SK-N-SH (cell line): Measurements from ENCODE around the gene DNAJB6. TPM values are rescaled to one million over a fixed set of nuclear protein-coding genes. Genes with fewer than 3 reads are reported as not detected.

Experiments
- CTCF ChIA-PET: fragments of 300-600, 350-600 bp; formaldehyde crosslinking; extraction: SDS; loops from one replicate; lab custom pipeline; 2021; lab: Yijun Ruan, JAX
- POLR2A ChIA-PET: fragments of 350-600 bp; sonication (Branson Sonifier 250); formaldehyde crosslinking; extraction: SDS; loops from one replicate; lab custom pipeline; 2020; ENCODE audit warnings: antibody characterized with exemption, inconsistent platforms; lab: Yijun Ruan, JAX
- DNase-seq: peaks from one replicate; pipeline ENCODE4 v3.0.0; 2012
- H2AFZ ChIP-seq: fragments of 200-600 bp; sonication (generic); 2 replicates; pipeline ENCODE4 v1.8.1; 2016; ENCODE audit warnings: antibody characterized with exemption, mild to moderate bottlenecking, low read depth
- H3F3A ChIP-seq: fragments of 200-600 bp; sonication (generic); replicated peaks from 2 replicates; pipeline ENCODE3; 2016; ENCODE audit warnings: antibody characterized with exemption, mild to moderate bottlenecking; ENCODE audit not compliant: insufficient read depth
- H3K27ac ChIP-seq, 2 experiments: fragments of 200-500 bp in 1 of 2; fragments of 200-600 bp in 1 of 2; sonication (Bioruptor generic) in 1 of 2; sonication (generic), shearing (Covaris generic) in 1 of 2; 2 replicates each; pipeline versions ENCODE4 v1.5.1 to v1.6.1; 2014 to 2016; ENCODE audit warnings: low read depth in 2 of 2, inconsistent platforms in 1 of 2, low read length in 1 of 2, mild to moderate bottlenecking in 1 of 2, mixed read lengths in 1 of 2
- H3K27me3 ChIP-seq: fragments of 200-600 bp; sonication (generic), shearing (Covaris generic); 2 replicates; pipeline ENCODE4 v1.6.1; 2016; ENCODE audit warnings: mixed run types; ENCODE audit not compliant: insufficient read depth
- H3K36me3 ChIP-seq, 2 experiments: fragments of 200-500 bp in 1 of 2; fragments of 200-600 bp in 1 of 2; sonication (Bioruptor generic) in 1 of 2; sonication (generic) in 1 of 2; replicated peaks in 1 of 2; 2 replicates each; pipeline versions ENCODE3 to v1.5.1; 2014 to 2016; ENCODE audit warnings: low read length in 1 of 2, mild to moderate bottlenecking in 1 of 2; ENCODE audit not compliant: insufficient read depth in 2 of 2, control insufficient read depth in 1 of 2
- H3K4me1 ChIP-seq, 2 experiments: fragments of 200-500 bp in 1 of 2; fragments of 200-600 bp in 1 of 2; sonication (Bioruptor generic) in 1 of 2; sonication (generic), shearing (Covaris generic) in 1 of 2; 2 replicates each; pipeline versions ENCODE4 v1.5.1 to v1.6.1; 2014 to 2016; ENCODE audit warnings: low read depth in 1 of 2, low read length in 1 of 2, mixed run types in 1 of 2; ENCODE audit not compliant: insufficient read depth in 2 of 2, control insufficient read depth in 1 of 2
- H3K4me2 ChIP-seq: fragments of 200-600 bp; sonication (generic), shearing (Covaris generic); 2 replicates; pipeline ENCODE4 v1.6.1; 2017; ENCODE audit warnings: mixed run types
- H3K4me3 ChIP-seq, 2 experiments: fragments of 200-500 bp in 1 of 2; fragments of 200-600 bp in 1 of 2; sonication (Bioruptor generic) in 1 of 2; sonication (generic), shearing (Covaris generic) in 1 of 2; 2 replicates each; pipeline versions ENCODE4 v1.5.1 to v1.8.1; 2014 to 2016; ENCODE audit warnings: low read depth in 2 of 2, inconsistent platforms in 1 of 2, low read length in 1 of 2, mild to moderate bottlenecking in 1 of 2, mixed read lengths in 1 of 2, moderate library complexity in 1 of 2
- H3K79me2 ChIP-seq: fragments of 200-600 bp; sonication (generic); 2 replicates; pipeline ENCODE4 v1.8.1; 2017; ENCODE audit warnings: mild to moderate bottlenecking; ENCODE audit not compliant: insufficient read depth
- H3K9ac ChIP-seq: fragments of 200-600 bp; sonication (generic); 2 replicates; pipeline ENCODE4 v1.6.1; 2017; ENCODE audit warnings: mixed run types
- H3K9me2 ChIP-seq: fragments of 200-600 bp; sonication (generic); 2 replicates; pipeline ENCODE4 v1.6.1; 2017; ENCODE audit warnings: mixed run types
- H3K9me3 ChIP-seq: fragments of 200-600 bp; sonication (generic); 2 replicates; pipeline ENCODE4 v1.6.1; 2017; ENCODE audit warnings: mixed run types, mild to moderate bottlenecking, moderate library complexity
- H4K20me1 ChIP-seq: fragments of 200-600 bp; sonication (generic); 2 replicates; pipeline ENCODE4 v1.6.1; 2017; ENCODE audit warnings: mild to moderate bottlenecking, mixed run types; ENCODE audit not compliant: insufficient read depth
- RFX5 ChIP-seq: IDR thresholded peaks from 2 replicates; pipeline ENCODE4 v1.6.1; 2012; ENCODE audit warnings: mild to moderate bottlenecking, improper control_type of control experiment, low read length
- RXRA ChIP-seq: IDR thresholded peaks from 2 replicates; pipeline ENCODE4 v1.4.0; 2012; ENCODE audit warnings: low read depth, mild to moderate bottlenecking, borderline replicate concordance
- TAF1 ChIP-seq: IDR thresholded peaks from 2 replicates; pipeline ENCODE4 v1.6.1; 2012; ENCODE audit warnings: low read depth, mild to moderate bottlenecking, low read length, moderate library complexity, borderline replicate concordance
- WGBS: methylation state at CpG from one replicate; pipeline ENCODE4 v1.1.6; 2017; ENCODE audit warnings: low lambda C conversion rate; 5-methylcytosine and 5-hydroxymethylcytosine counted together
- polyA plus RNA-seq, 3 experiments: library from polyadenylated mRNA; depleted of rRNA; stranded (reverse); fragments of >200 nt; gene quantifications; 2 replicates each; pipeline ENCODE4 v1.2.3, GENCODE V29; 2012
- TF ChIP-seq, protein P1 (sequence below): IDR thresholded peaks from 2 replicates; pipeline ENCODE4 v1.6.1; 2012; ENCODE audit warnings: mild to moderate bottlenecking, low read depth, low read length, moderate library complexity
- TF ChIP-seq, protein P2 (sequence below): fragments of 150-350 bp; IDR thresholded peaks from 2 replicates; pipeline ENCODE4 v1.6.1; 2016; ENCODE audit warnings: mild to moderate bottlenecking, low read depth, low read length
- TF ChIP-seq, protein P3 (sequence below): fragments of 200-600 bp; sonication (generic); IDR thresholded peaks from 2 replicates; pipeline ENCODE4 v1.6.1; 2017; ENCODE audit warnings: antibody characterized with exemption, mild to moderate bottlenecking, moderate library complexity

The DNAJB6 gene
- polyA plus RNA-seq, 1 of the 3 experiments (the other 2 are of a cell fraction), result 176 TPM

DNA sequence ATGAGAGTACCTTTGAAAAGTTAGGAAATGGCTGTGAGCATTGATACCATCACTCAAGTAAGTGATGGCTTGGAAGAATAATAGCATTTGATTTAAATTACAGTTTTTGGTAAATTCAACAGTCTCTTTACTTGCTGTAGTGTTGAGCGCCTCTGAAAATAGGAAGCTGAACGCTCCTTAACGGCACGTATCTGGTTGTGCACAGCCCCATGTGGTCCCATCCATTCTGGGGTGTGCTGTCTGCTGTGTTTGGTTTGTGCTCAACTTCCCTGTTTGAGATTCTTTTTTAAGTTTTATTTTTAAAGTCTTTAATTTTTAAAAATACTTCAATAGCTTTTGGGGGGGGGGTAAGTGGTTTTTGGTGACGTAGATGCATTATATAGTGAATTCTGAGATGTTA lies 51.5 kb downstream of the DNAJB6 start:
- H3K79me2 ChIP-seq, result peaks cover 86% of the 10 kb centered on the region
- no peaks in the 10 kb centered on the region for H3K27me3 ChIP-seq
- H3F3A ChIP-seq, result peaks cover 17% of the 10 kb centered on the region
- H3K9me2 ChIP-seq, result no peaks in the 10 kb centered on the region
- TF ChIP-seq RXRA (no peak), RFX5 (no peak)
- 96% methylated on average over 5 of the region's 5 CpGs for WGBS
- H2AFZ ChIP-seq, result no peak overlapping the region
- H3K4me1 ChIP-seq, result peaks cover 5% of the 10 kb centered on the region in 2 experiments; a peak in 3 of 4 replicates
- no peaks in the 10 kb centered on the region for H3K9me3 ChIP-seq
- no peak overlapping the region for H3K27ac ChIP-seq
- CTCF ChIA-PET, result interaction anchor here (0.8 to 4.8 kb wide), 17 partner anchors 9 to 419 kb away, joined by 3 to 90 read pairs (median 7); no protein-coding TSS in a partner anchor
- H3K9ac ChIP-seq, result no peak overlapping the region
- no peak overlapping the region for H3K4me2 ChIP-seq
- POLR2A ChIA-PET, result no interaction called here
- H4K20me1 ChIP-seq, result peaks cover 37% of the 10 kb centered on the region
- peaks cover 74 to 78% of the 10 kb centered on the region in 2 experiments for H3K36me3 ChIP-seq
- no peak for DNase-seq
- H3K4me3 ChIP-seq, result no peak overlapping the region

DNA sequence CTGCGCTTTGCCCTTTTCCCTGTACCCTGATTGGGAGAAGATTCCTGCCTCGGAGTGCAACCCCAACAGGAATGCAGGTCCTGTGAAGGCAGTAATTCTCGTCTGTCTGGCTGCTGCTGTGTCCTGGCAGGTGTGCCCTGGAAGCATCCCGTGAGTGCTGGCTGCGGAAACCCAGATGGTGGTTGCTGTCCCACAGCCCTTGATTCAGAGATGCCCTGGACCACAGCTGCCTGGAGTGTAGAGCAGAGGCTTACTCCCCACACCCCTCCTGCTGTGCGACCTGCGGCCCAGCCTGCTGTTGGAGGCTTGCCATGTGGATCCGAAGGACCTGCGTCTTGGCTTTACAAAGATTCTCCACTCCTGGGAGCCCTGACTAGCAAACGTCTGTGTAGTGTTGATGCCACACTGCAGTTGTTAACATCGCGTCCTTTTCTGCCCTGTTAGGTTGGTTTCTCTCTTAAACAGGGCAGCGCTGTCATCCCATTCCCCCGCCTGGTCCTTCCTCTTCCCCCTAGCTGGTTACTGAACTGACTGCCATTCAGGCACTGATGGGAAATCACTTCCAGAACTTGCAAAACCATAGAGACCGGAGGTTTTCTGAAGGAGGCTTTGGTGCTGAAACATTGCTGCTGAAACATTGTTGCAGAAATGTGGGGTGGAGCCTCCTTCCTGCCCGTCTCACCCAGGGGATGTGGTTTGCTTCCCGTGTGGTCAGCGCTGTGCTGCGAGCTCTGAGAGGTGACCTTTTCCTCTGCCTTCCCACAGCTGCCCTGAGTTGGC lies 53.3 kb downstream of the DNAJB6 start:
- TF ChIP-seq, protein P1, sequence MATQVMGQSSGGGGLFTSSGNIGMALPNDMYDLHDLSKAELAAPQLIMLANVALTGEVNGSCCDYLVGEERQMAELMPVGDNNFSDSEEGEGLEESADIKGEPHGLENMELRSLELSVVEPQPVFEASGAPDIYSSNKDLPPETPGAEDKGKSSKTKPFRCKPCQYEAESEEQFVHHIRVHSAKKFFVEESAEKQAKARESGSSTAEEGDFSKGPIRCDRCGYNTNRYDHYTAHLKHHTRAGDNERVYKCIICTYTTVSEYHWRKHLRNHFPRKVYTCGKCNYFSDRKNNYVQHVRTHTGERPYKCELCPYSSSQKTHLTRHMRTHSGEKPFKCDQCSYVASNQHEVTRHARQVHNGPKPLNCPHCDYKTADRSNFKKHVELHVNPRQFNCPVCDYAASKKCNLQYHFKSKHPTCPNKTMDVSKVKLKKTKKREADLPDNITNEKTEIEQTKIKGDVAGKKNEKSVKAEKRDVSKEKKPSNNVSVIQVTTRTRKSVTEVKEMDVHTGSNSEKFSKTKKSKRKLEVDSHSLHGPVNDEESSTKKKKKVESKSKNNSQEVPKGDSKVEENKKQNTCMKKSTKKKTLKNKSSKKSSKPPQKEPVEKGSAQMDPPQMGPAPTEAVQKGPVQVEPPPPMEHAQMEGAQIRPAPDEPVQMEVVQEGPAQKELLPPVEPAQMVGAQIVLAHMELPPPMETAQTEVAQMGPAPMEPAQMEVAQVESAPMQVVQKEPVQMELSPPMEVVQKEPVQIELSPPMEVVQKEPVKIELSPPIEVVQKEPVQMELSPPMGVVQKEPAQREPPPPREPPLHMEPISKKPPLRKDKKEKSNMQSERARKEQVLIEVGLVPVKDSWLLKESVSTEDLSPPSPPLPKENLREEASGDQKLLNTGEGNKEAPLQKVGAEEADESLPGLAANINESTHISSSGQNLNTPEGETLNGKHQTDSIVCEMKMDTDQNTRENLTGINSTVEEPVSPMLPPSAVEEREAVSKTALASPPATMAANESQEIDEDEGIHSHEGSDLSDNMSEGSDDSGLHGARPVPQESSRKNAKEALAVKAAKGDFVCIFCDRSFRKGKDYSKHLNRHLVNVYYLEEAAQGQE, result no peak
- no peak for TF ChIP-seq TAF1
- TF ChIP-seq, protein P2, sequence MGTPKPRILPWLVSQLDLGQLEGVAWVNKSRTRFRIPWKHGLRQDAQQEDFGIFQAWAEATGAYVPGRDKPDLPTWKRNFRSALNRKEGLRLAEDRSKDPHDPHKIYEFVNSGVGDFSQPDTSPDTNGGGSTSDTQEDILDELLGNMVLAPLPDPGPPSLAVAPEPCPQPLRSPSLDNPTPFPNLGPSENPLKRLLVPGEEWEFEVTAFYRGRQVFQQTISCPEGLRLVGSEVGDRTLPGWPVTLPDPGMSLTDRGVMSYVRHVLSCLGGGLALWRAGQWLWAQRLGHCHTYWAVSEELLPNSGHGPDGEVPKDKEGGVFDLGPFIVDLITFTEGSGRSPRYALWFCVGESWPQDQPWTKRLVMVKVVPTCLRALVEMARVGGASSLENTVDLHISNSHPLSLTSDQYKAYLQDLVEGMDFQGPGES, result no peak
- TF ChIP-seq, protein P3, sequence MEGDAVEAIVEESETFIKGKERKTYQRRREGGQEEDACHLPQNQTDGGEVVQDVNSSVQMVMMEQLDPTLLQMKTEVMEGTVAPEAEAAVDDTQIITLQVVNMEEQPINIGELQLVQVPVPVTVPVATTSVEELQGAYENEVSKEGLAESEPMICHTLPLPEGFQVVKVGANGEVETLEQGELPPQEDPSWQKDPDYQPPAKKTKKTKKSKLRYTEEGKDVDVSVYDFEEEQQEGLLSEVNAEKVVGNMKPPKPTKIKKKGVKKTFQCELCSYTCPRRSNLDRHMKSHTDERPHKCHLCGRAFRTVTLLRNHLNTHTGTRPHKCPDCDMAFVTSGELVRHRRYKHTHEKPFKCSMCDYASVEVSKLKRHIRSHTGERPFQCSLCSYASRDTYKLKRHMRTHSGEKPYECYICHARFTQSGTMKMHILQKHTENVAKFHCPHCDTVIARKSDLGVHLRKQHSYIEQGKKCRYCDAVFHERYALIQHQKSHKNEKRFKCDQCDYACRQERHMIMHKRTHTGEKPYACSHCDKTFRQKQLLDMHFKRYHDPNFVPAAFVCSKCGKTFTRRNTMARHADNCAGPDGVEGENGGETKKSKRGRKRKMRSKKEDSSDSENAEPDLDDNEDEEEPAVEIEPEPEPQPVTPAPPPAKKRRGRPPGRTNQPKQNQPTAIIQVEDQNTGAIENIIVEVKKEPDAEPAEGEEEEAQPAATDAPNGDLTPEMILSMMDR, result no peak
- TF ChIP-seq, all 33 proteins: peak for 0
- H3K4me2 ChIP-seq, result no peak overlapping the region
- no peak overlapping the region for H3K9ac ChIP-seq
- peaks cover 60 to 63% of the 10 kb centered on the region in 2 experiments for H3K36me3 ChIP-seq
- H4K20me1 ChIP-seq, result peaks cover 33% of the 10 kb centered on the region
- peaks cover 5% of the 10 kb centered on the region in 2 experiments; a peak in 3 of 4 replicates for H3K4me1 ChIP-seq
- H3K4me3 ChIP-seq, result no peak overlapping the region
- H3K79me2 ChIP-seq, result peaks cover 88% of the 10 kb centered on the region
- no peaks in the 10 kb centered on the region for H3K9me2 ChIP-seq
- ChIA-PET POLR2A (no interaction called here), CTCF (interaction anchor here (1.3 to 4.8 kb wide), 4 partner anchors 8 to 157 kb away, joined by 3 to 90 read pairs (median 15); no protein-coding TSS in a partner anchor)
- peaks cover 21% of the 10 kb centered on the region for H3F3A ChIP-seq
- no peaks in the 10 kb centered on the region for H3K27me3 ChIP-seq
- WGBS, result 94% methylated on average over 16 of the region's 19 CpGs
- H3K27ac ChIP-seq, result no peak overlapping the region
- H2AFZ ChIP-seq, result no peak overlapping the region
- DNase-seq, result no peak
- no peaks in the 10 kb centered on the region for H3K9me3 ChIP-seq
